DMS 273 (cell line): ENCODE measurements around the gene KRT31.
"Not testable (repeated sequence)": the region's sequence is repeated elsewhere in the genome, so short reads cannot be mapped to it uniquely, and the experiment has no call there.

Experiments
- DNase-seq: peaks from one replicate; lab custom pipeline; 2025; ENCODE audit not compliant: unreplicated experiment; lab: John Stamatoyannopoulos, UW

The KRT31 gene

GRCh38 chr17:41347869-41348760, 49.3 kb downstream of the KRT31 start:
- no peak for DNase-seq

DNA sequence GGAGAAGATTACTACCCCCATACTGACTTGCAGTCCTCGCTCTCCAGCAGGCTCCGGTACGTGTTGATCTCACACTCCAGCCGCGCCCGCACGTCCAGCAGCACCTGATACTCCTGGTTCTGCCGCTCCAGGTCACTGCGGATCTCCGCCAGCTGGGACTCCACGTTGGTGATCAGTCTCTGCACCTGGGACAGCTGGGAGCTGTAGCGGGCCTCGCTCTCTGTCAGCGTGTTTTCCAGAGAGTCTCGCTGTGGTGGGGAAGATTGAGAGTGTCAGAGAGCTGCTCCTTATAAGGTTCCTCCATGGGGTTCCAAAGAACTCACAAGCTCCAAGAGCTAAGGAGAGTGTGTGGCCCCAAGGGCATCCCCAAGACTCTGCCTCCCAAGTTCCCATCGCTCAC, 51.0 kb downstream of the KRT31 start:
- DNase-seq: not testable (repeated sequence)

DNA sequence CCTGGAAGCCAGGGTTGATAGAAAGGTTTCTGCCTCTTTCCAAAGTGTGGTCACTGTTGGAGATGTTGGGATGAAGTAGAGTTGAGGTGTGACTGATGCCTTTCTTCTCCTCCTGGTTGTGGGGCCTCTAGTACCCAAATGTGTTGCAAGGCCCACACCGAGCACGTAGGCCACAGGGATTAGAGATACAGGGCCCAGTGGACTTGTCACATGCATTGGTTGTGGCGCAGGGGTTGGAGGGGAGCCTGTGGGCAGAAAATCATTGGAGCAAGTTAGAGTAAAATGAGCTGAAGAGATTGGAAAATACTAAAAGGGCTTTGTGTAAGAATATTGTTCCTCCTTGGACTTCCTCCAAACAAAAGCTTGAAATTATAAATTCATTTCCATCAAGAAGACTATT, 51.4 kb downstream of the KRT31 start:
- no peak for DNase-seq
